ENCODE data around the gene FGF4.

DNA sequence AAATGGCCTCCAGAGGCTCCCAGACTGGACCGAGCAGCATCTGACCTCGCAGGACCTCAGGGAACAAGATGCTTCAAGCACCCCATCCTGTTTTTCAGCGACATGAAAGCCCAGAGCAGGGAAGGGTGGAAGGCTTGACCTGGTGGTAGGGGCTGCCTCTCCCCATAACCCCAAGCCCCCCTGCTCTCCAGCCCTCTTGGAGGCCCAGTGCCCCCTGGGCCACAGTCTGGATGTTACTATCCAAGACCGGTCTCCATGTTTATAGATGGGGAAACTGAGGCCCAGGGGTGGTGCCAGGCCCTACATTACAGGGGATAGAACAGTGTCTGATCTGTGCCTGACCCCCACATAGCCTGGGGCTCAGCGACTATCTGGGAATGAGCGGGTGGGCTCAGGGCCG lies 37.1 kb upstream of the FGF4 start:
- no peak for TF ChIP-seq EZH2 (IDR thresholded peaks at IDR 0.05; ENCODE audit: insufficient read depth, low read length)
- no peak for TF ChIP-seq CTCF (IDR thresholded peaks at IDR 0.05; ENCODE audit: insufficient read depth, low read depth, low read length)

All from astrocyte (in vitro differentiated cells and primary cell).